Stimulated activated CD8-positive, alpha-beta memory T cell treated with anti-CD3 and anti-CD28 coated beads, Interleukin-12 subunit alpha, Interleukin-12 subunit beta, amount 100 ng/mL, for 24 hours (primary cell): Measurements from ENCODE around the gene TGIF2.

Experiments
- DNase-seq: peaks from one replicate; pipeline ENCODE4 v3.0.0-alpha.2; 2020; ENCODE audit errors: extremely low read depth

Gene TGIF2

DNA sequence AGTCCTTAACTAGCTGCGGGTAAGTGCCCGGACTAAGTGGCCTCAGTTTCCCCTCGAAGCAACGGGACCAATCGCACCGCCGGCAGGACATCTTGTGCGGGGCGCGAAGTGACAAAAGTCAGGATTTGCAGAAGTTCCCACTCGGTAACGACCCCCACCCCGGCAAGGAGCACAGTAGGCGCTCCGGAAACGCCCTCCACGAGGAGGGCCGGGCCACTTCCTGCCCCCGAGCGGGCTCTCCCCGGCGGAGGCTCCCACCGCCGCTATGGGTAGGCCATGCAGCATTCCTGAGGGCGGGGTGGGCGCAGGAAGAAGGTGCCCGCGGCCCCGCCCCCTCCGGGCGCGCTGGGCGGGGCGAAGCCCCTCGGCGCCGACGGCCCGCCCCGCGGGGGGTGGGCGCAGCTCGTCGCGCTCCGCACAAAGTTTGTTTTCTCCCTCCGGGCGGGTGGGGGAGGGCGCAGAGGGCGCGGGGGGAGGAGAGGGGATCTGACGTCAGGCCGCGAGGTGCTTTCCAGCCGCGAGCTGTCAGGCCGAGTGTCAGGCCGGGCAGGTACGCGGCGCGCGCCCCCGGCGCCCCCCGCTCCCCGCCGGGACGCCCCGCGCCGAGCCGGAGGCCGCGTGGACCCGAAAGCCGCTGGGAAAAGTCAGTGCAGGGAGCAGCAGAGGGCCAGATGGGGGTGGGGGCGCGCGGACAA is at the start of gene TGIF2:
TGIF2 (plus strand) TSS at position 495 of the 695 bp plus-strand sequence. CDS start 5,178 bp downstream, outside the sequence.
- DNase-seq = peak; percentile 73

- no peak for DNase-seq
Observed at GRCh38 chr20:36525620-36526365, 47.6 kb upstream of the TGIF2 start.

DNA sequence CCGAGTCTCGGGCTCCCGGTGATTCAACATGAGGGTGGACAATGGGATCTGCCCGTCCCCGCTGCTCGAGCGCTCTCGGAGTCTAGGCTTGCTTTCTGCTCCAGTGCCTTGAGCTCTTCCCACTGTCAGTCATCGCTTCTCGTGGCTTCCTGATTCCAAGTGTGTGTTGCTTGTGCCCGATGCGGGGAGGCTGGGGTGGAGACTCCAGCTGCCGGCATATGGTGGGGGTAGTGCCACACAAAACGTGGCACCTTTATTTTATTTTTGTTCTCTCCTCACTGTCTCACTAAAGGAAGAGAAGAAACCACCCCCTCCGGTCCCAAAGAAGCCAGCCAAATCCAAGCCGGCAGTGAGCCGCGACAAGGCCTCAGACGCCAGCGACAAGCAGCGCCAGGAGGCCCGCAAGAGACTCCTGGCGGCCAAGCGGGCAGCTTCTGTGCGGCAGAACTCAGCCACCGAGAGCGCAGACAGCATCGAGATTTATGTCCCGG is 46.8 kb upstream of the TGIF2 start:
- no peak for DNase-seq

DNA sequence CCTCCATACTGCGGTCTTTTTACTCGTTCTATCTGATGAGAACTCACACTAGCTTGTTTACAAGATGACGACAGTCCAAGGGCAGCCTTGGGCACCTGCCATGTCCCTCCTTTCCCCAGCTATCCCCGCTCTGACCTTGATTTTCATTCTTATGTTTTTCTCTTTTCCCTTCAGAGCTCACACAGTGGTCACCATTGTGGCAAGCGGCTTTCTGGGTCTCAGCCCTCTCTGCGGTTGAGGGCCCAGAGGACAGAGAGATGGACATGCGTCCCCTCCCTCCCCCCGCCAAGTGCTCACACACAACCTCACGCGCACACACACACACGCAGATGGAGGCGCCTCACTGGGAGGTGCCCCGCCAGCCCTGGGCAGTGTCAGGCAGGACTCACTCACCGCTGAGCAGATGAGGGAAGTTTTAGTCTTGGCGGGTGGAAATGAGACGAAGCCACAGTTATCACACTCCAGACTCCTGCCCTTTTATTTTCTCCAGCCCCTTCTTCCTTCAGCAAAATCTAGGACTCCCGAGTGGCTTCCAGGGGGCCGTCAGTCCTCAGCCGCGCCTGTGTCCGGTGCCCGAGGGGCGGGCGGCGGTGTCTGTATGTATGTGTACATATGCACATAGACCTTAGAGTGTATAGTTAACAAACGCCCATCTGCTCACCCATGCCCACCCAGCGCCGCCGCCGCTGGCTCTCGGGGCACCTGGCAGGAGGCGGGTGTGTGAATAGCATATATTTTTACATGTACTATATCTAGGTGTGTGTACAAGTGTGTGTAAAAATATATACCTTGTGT is 45.9 kb upstream of the TGIF2 start:
- DNase-seq = no peak

GRCh38 chr20:36528176-36528874 is 45.1 kb upstream of the TGIF2 start:
- DNase-seq = no peak

GRCh38 chr20:36528875-36529417 is 44.5 kb upstream of the TGIF2 start:
- no peak for DNase-seq

DNA sequence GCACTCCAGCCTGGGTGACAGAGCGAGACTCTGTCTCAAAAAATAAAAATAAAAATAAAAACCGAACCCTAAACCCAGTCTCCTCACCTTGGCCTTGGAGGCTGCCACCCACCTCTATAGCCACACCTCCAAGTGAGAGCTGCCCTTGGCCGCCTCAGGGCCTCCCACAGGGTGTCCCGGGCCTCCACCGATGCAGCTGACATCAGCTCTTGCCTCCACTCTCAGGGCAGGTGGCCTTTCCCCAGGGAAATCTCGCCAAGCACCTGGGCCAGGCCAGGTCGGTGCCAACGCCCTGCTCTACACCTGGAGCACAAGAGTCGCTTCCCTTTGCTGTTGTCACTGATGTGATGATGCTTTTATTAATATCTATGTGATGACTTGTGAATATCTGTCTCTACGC is 41.0 kb upstream of the TGIF2 start:
- no peak for DNase-seq

DNA sequence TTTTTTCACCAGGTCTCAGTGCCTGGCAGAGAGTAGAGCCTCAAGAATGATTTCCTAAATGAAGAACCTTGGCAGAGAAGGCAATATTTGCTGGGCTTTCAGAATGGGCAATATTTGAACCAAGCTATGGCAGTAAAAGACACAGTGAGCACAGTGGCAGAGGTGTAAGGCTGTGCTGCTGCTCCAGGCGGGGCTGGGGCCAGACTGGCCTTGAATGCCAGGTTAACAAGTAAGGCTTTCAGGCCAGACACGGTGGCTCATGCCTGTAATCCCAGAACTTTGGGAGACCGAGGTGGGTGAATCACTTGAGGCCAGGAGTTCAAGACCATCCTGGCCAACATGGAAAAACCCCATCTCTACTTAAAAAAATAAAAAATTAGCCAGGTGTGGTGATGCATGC is 40.6 kb upstream of the TGIF2 start:
- no peak for DNase-seq

- DNase-seq = no peak
Observed at GRCh38 chr20:36538026-36538722, 35.2 kb upstream of the TGIF2 start.

DNA sequence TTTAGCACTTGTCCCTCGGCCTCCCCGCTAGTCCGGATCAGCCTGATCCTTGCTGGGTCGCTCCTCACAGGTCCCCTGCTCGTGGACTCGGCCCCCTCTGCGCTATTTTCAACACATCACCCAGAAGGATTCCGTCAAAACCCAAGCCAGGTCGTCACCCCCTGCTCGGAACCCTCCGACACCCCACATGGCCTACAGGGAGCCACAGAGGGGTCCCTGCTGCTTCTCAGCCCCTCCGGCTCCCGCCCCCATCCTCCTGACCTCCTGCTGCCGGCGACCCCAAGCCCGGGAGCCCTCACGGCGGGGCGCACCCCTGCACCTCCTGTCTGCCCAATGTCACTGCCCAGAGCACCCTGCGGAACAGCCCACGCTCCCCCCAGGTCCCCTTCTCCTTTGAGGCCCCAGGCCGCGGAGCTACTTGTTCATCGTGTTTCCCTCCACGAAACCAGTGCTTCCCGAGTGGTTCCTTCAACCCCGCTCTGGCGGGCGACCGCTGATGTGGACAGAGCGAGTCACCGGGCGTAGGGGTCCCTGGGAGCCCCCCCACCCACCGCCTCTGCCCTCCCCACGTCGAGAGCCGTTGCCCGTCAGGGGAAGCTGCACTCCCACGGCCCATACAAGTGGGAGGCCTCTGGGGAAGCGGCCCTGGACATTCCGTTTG is 32.7 kb upstream of the TGIF2 start:
- no peak for DNase-seq

DNA sequence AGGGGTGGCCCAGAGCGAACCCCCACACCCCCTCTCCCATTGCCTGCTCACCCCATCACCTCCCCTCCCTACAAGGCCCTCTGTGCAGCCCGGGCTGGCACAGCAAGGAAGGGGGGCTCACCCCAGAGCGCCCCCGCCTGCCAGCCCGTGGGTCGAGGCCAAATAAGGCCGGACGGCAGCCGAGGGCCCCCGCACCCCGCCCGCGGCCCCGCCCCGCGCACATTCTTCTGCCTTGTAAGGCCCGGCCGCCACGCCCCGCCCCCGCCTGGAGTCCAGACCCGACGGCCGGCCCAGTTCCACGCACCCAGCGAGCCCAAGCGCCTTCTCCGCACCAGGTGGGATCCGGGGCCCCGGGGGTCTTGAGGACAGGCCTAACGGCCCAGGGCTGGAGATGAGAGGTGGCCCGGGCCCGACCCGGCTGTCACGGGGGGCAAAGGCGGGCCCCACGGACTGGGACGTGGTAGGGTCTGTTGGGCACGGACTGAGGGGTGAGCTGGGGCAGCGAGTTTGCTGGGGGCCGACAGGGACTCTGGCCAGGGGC is 32.1 kb upstream of the TGIF2 start, which contains the start of gene MYL9:
MYL9 (plus strand) TSS at position 293 of the 541 bp plus-strand sequence. CDS start 3,366 bp downstream, outside the sequence.
- DNase-seq = no peak

GRCh38 chr20:36541768-36542488 is 31.5 kb upstream of the TGIF2 start:
- no peak for DNase-seq

DNA sequence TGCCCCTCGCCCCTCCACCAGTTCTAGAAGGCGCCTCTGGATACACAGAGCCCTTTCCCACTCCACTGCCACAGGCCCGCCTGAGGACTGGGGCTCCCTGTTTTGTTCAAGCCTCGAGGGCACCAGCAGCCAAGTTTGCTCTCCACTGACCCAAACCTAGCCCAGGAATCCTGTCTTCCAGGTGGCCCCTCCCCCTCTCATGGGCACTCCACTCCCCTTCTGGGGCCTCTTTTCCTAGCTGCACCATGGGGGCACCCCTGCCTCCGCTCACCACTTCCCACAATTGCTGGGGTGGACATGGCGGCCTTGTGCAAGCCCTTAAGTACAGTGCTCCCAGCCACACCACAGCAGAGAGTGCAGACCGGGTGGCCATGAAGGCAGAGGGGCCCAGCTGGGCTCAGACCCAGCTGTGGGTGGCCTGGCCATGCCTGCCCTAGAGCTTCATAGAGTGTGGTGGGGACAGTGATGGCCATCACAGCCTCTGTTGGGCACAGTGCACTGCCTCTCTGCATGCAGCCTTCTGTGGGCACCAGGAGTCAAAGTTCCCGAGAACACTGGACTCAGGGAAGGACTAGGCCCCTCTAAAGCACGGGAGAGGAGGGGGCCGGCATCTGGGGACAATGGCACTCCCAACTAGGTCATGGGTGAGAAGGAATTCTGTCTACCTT is 30.7 kb upstream of the TGIF2 start:
- DNase-seq = no peak

DNA sequence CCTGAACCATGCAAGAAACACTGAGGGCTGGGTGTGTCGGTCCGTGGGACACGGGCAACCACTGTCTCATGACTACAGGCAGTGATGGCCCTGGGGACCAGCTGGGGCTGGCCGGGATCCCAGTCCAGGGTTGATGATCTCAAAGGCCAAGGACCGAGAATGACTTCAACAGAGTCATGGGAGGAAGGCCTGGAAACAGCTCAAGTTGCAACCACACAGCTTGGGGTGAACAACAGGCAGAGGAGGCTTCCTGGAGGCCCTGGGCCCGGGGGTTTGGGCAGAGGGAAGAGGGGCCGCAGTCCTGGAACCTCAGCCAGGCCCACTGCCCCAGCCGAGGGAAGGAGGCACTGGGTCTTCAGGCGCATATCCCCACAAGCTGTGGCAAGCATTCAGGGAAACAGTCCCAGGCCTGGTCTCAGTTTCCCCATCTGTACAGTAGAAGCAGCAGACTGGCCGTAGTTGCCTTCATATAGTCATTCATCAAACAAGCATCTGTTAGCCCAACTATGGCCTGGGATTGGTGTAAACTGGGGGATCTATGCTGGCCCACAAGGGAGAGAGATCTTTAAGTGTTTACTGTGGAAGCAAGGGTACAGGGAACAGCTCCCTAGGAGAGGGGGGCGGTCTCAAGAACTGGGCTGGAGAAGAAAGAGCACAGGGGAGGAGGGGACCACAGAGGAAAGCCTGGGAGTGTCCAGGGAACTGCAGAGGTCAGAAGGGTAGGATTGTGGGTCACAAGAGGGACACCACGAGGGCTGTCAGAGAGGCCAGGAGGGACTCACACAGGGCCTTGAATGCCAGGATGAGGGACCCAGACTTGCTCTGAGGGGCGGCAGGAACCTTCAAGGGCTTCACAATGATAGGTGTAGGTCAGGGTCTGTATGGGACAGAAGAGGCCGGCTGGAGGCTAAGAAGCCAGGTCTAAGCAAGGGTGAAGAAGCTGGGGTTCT is 29.9 kb upstream of the TGIF2 start:
- DNase-seq = no peak

DNA sequence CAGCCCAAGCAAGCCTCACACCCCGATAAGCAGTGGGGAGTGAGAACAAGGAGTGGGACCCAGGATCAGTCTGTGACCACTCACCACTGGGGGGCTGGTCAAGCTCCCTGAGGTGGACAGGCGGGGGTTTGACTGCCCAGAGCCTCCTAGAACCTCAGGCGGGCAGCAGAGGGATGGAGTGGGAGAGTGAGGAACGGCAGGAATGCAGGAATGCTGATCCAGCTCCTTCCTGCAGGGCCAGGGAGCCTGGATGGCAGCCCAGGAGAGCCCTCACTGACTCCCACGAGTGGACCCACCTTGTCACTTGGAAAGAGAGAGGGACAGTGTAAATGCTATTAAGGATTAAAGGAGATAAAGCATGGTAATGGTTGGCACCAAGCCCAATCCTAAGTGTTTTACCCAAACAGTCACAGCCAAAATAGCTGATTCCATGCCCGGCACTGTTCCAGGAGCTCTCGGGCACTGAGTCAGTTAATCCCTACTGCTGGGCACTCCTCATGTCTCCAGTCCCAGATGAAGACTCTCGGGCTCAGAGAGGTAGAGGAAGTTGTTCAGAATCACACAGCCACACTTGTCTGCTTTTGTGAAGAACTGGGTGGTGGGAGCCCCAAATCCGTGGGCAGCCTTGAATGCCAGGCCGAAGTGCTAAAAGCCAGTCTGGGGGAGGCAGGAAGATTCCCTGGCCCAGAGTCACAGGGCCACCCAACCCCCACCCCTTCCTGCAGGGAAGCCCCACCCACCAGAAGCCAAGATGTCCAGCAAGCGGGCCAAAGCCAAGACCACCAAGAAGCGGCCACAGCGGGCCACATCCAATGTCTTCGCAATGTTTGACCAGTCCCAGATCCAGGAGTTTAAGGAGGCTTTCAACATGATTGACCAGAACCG is 29.0 kb upstream of the TGIF2 start:
- DNase-seq = no peak

- DNase-seq = no peak
Observed at GRCh38 chr20:36546111-36546736, 27.2 kb upstream of the TGIF2 start.
